Measurements from ENCODE around the gene ATP6V1E1.
"Not testable (repeated sequence)": the region's sequence is repeated elsewhere in the genome, so short reads cannot be mapped to it uniquely, and the experiment has no call there.

Gene ATP6V1E1

GRCh38 chr22:17636850-17637249 lies 8.3 kb upstream of the ATP6V1E1 start:
- not testable (repeated sequence) for H3K36me3 ChIP-seq (ENCODE audit: control insufficient read depth in 1 of 2, insufficient read depth in 2 of 2, low read length in 2 of 2); H3K27me3 ChIP-seq (ENCODE audit: control insufficient read depth in 1 of 2, insufficient read depth in 2 of 2, low read length in 2 of 2); H3K9ac ChIP-seq (ENCODE audit: low read depth in 1 of 2, low read length in 2 of 2); H3K4me3 ChIP-seq (ENCODE audit: low read depth in 1 of 2, low read length in 2 of 2); H3K9me3 ChIP-seq (ENCODE audit: control insufficient read depth in 1 of 2, low read length in 2 of 2); H3K27ac ChIP-seq (ENCODE audit: low read depth, low read length)
- peaks cover 12 to 13% of the 10 kb centered on the region in 2 donors for H3K4me1 ChIP-seq (ENCODE audit: control insufficient read depth in 1 of 2, insufficient read depth in 2 of 2, low read length in 2 of 2)

GRCh38 chr22:17634696-17635095 lies 6.1 kb upstream of the ATP6V1E1 start:
- H3K27ac ChIP-seq (ENCODE audit: low read depth, low read length) = no peak overlapping the region
- no peak overlapping the region for H3K4me3 ChIP-seq (ENCODE audit: low read depth in 1 of 2, low read length in 2 of 2)
- H3K9me3 ChIP-seq (ENCODE audit: control insufficient read depth in 1 of 2, low read length in 2 of 2) = no peaks in the 10 kb centered on the region
- peaks cover 6 to 9% of the 10 kb centered on the region in 2 donors for H3K4me1 ChIP-seq (ENCODE audit: control insufficient read depth in 1 of 2, insufficient read depth in 2 of 2, low read length in 2 of 2)
- no peaks in the 10 kb centered on the region for H3K36me3 ChIP-seq (ENCODE audit: control insufficient read depth in 1 of 2, insufficient read depth in 2 of 2, low read length in 2 of 2)
- H3K27me3 ChIP-seq (ENCODE audit: control insufficient read depth in 1 of 2, insufficient read depth in 2 of 2, low read length in 2 of 2) = no peaks in the 10 kb centered on the region
- H3K9ac ChIP-seq (ENCODE audit: low read depth in 1 of 2, low read length in 2 of 2) = no peak overlapping the region

- no peak overlapping the region for H3K9ac ChIP-seq (ENCODE audit: low read depth in 1 of 2, low read length in 2 of 2)
- H3K36me3 ChIP-seq (ENCODE audit: control insufficient read depth in 1 of 2, insufficient read depth in 2 of 2, low read length in 2 of 2) = no peaks in the 10 kb centered on the region
- peaks cover 10 to 13% of the 10 kb centered on the region in 2 donors for H3K4me1 ChIP-seq (ENCODE audit: control insufficient read depth in 1 of 2, insufficient read depth in 2 of 2, low read length in 2 of 2)
- no peak overlapping the region for H3K4me3 ChIP-seq (ENCODE audit: low read depth in 1 of 2, low read length in 2 of 2)
- H3K27me3 ChIP-seq (ENCODE audit: control insufficient read depth in 1 of 2, insufficient read depth in 2 of 2, low read length in 2 of 2) = no peaks in the 10 kb centered on the region
- no peak overlapping the region for H3K27ac ChIP-seq (ENCODE audit: low read depth, low read length)
- H3K9me3 ChIP-seq (ENCODE audit: control insufficient read depth in 1 of 2, low read length in 2 of 2) = no peaks in the 10 kb centered on the region
Measured at GRCh38 chr22:17633998-17634323, 5.4 kb upstream of the ATP6V1E1 start.

- Histone ChIP-seq H3K27me3 (ENCODE audit: control insufficient read depth in 1 of 2, insufficient read depth in 2 of 2, low read length in 2 of 2) (no peaks in the 10 kb centered on the region), H3K9me3 (ENCODE audit: control insufficient read depth in 1 of 2, low read length in 2 of 2) (no peaks in the 10 kb centered on the region), H3K36me3 (ENCODE audit: control insufficient read depth in 1 of 2, insufficient read depth in 2 of 2, low read length in 2 of 2) (no peaks in the 10 kb centered on the region), H3K4me1 (ENCODE audit: control insufficient read depth in 1 of 2, insufficient read depth in 2 of 2, low read length in 2 of 2) (peaks cover 10 to 13% of the 10 kb centered on the region in 2 donors), H3K9ac (ENCODE audit: low read depth in 1 of 2, low read length in 2 of 2) (no peak overlapping the region), H3K27ac (ENCODE audit: low read depth, low read length) (no peak overlapping the region), H3K4me3 (ENCODE audit: low read depth in 1 of 2, low read length in 2 of 2) (no peak overlapping the region)
Measured at GRCh38 chr22:17633217-17633997, 4.9 kb upstream of the ATP6V1E1 start.

- Histone ChIP-seq H3K4me1 (ENCODE audit: control insufficient read depth in 1 of 2, insufficient read depth in 2 of 2, low read length in 2 of 2) (peaks cover 7 to 10% of the 10 kb centered on the region in 2 donors), H3K27ac (ENCODE audit: low read depth, low read length) (no peak overlapping the region), H3K9me3 (ENCODE audit: control insufficient read depth in 1 of 2, low read length in 2 of 2) (no peaks in the 10 kb centered on the region), H3K27me3 (ENCODE audit: control insufficient read depth in 1 of 2, insufficient read depth in 2 of 2, low read length in 2 of 2) (no peaks in the 10 kb centered on the region), H3K36me3 (ENCODE audit: control insufficient read depth in 1 of 2, insufficient read depth in 2 of 2, low read length in 2 of 2) (no peaks in the 10 kb centered on the region), H3K9ac (ENCODE audit: low read depth in 1 of 2, low read length in 2 of 2) (no peak overlapping the region), H3K4me3 (ENCODE audit: low read depth in 1 of 2, low read length in 2 of 2) (no peak overlapping the region)
Measured at GRCh38 chr22:17631076-17631565, 2.6 kb upstream of the ATP6V1E1 start.

GRCh38 chr22:17629641-17630040 lies 1.1 kb upstream of the ATP6V1E1 start:
- Histone ChIP-seq H3K9ac (ENCODE audit: low read depth in 1 of 2, low read length in 2 of 2) (peak overlapping the region in 1 of 2 donors; percentile 99), H3K36me3 (ENCODE audit: control insufficient read depth in 1 of 2, insufficient read depth in 2 of 2, low read length in 2 of 2) (peaks cover 0 to 6% of the 10 kb centered on the region in 2 donors), H3K27me3 (ENCODE audit: control insufficient read depth in 1 of 2, insufficient read depth in 2 of 2, low read length in 2 of 2) (no peaks in the 10 kb centered on the region), H3K27ac (ENCODE audit: low read depth, low read length) (no peak overlapping the region), H3K9me3 (ENCODE audit: control insufficient read depth in 1 of 2, low read length in 2 of 2) (no peaks in the 10 kb centered on the region), H3K4me1 (ENCODE audit: control insufficient read depth in 1 of 2, insufficient read depth in 2 of 2, low read length in 2 of 2) (peaks cover 7 to 10% of the 10 kb centered on the region in 2 donors), H3K4me3 (ENCODE audit: low read depth in 1 of 2, low read length in 2 of 2) (peak overlapping the region in 1 of 2 donors; percentile 98)

- no peaks in the 10 kb centered on the region for H3K9me3 ChIP-seq (ENCODE audit: control insufficient read depth in 1 of 2, low read length in 2 of 2)
- peak overlapping the region; percentile 87 for H3K27ac ChIP-seq (ENCODE audit: low read depth, low read length)
- peak overlapping the region; percentile 98 to 100 for H3K4me3 ChIP-seq (ENCODE audit: low read depth in 1 of 2, low read length in 2 of 2)
- H3K4me1 ChIP-seq (ENCODE audit: control insufficient read depth in 1 of 2, insufficient read depth in 2 of 2, low read length in 2 of 2) = peaks cover 7 to 10% of the 10 kb centered on the region in 2 donors
- no peaks in the 10 kb centered on the region for H3K27me3 ChIP-seq (ENCODE audit: control insufficient read depth in 1 of 2, insufficient read depth in 2 of 2, low read length in 2 of 2)
- peak overlapping the region; percentile 98 to 99 for H3K9ac ChIP-seq (ENCODE audit: low read depth in 1 of 2, low read length in 2 of 2)
- peaks cover 0 to 6% of the 10 kb centered on the region in 2 donors for H3K36me3 ChIP-seq (ENCODE audit: control insufficient read depth in 1 of 2, insufficient read depth in 2 of 2, low read length in 2 of 2)
Measured at GRCh38 chr22:17629173-17629489, 582 bp upstream of the ATP6V1E1 start.

GRCh38 chr22:17627961-17628405 lies 566 bp downstream of the ATP6V1E1 start:
- no peaks in the 10 kb centered on the region for H3K27me3 ChIP-seq (ENCODE audit: control insufficient read depth in 1 of 2, insufficient read depth in 2 of 2, low read length in 2 of 2)
- H3K9me3 ChIP-seq (ENCODE audit: control insufficient read depth in 1 of 2, low read length in 2 of 2) = no peaks in the 10 kb centered on the region
- peak overlapping the region; percentile 86 for H3K27ac ChIP-seq (ENCODE audit: low read depth, low read length)
- H3K4me1 ChIP-seq (ENCODE audit: control insufficient read depth in 1 of 2, insufficient read depth in 2 of 2, low read length in 2 of 2) = peaks cover 7 to 10% of the 10 kb centered on the region in 2 donors
- H3K4me3 ChIP-seq (ENCODE audit: low read depth in 1 of 2, low read length in 2 of 2) = peak overlapping the region; percentile 98 to 100
- H3K9ac ChIP-seq (ENCODE audit: low read depth in 1 of 2, low read length in 2 of 2) = peak overlapping the region; percentile 98 to 99
- H3K36me3 ChIP-seq (ENCODE audit: control insufficient read depth in 1 of 2, insufficient read depth in 2 of 2, low read length in 2 of 2) = peaks cover 0 to 15% of the 10 kb centered on the region in 2 donors

GRCh38 chr22:17613280-17613679 lies 15.3 kb downstream of the ATP6V1E1 start:
- Histone ChIP-seq H3K27ac (ENCODE audit: low read depth, low read length) (no peak overlapping the region), H3K9ac (ENCODE audit: low read depth in 1 of 2, low read length in 2 of 2) (no peak overlapping the region), H3K27me3 (ENCODE audit: control insufficient read depth in 1 of 2, insufficient read depth in 2 of 2, low read length in 2 of 2) (no peaks in the 10 kb centered on the region), H3K4me3 (ENCODE audit: low read depth in 1 of 2, low read length in 2 of 2) (no peak overlapping the region), H3K9me3 (ENCODE audit: control insufficient read depth in 1 of 2, low read length in 2 of 2) (no peaks in the 10 kb centered on the region), H3K4me1 (ENCODE audit: control insufficient read depth in 1 of 2, insufficient read depth in 2 of 2, low read length in 2 of 2) (no peaks in the 10 kb centered on the region), H3K36me3 (ENCODE audit: control insufficient read depth in 1 of 2, insufficient read depth in 2 of 2, low read length in 2 of 2) (peaks cover 14 to 48% of the 10 kb centered on the region in 2 donors)

GRCh38 chr22:17612057-17612456 lies 16.5 kb downstream of the ATP6V1E1 start:
- Histone ChIP-seq H3K4me1 (ENCODE audit: control insufficient read depth in 1 of 2, insufficient read depth in 2 of 2, low read length in 2 of 2) (no peaks in the 10 kb centered on the region), H3K4me3 (ENCODE audit: low read depth in 1 of 2, low read length in 2 of 2) (no peak overlapping the region), H3K27ac (ENCODE audit: low read depth, low read length) (no peak overlapping the region), H3K27me3 (ENCODE audit: control insufficient read depth in 1 of 2, insufficient read depth in 2 of 2, low read length in 2 of 2) (no peaks in the 10 kb centered on the region), H3K9ac (ENCODE audit: low read depth in 1 of 2, low read length in 2 of 2) (no peak overlapping the region), H3K9me3 (ENCODE audit: control insufficient read depth in 1 of 2, low read length in 2 of 2) (no peaks in the 10 kb centered on the region), H3K36me3 (ENCODE audit: control insufficient read depth in 1 of 2, insufficient read depth in 2 of 2, low read length in 2 of 2) (peaks cover 17 to 48% of the 10 kb centered on the region in 2 donors)
